ENCODE measurements around the gene MFSD1.

DNA sequence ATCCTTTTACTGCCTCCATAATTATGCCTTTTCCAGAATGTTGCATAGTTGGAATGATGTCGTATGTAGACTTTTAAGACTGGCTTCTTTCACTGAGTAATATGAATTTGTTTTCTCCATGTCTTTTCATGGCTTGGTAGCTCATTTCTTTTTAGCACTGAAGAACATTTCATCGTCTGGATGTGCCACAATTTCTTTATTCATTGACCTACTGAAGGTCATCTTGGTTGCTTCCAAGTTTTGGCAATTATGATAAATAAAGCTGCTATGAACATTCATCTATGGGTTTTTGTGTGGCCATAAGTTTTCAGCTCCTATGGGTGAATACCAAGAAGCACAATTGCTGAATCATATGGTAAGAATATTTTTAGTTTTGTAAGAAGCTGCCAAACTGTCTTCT lies 46.4 kb upstream of the MFSD1 start:
- TF ChIP-seq, protein P1, sequence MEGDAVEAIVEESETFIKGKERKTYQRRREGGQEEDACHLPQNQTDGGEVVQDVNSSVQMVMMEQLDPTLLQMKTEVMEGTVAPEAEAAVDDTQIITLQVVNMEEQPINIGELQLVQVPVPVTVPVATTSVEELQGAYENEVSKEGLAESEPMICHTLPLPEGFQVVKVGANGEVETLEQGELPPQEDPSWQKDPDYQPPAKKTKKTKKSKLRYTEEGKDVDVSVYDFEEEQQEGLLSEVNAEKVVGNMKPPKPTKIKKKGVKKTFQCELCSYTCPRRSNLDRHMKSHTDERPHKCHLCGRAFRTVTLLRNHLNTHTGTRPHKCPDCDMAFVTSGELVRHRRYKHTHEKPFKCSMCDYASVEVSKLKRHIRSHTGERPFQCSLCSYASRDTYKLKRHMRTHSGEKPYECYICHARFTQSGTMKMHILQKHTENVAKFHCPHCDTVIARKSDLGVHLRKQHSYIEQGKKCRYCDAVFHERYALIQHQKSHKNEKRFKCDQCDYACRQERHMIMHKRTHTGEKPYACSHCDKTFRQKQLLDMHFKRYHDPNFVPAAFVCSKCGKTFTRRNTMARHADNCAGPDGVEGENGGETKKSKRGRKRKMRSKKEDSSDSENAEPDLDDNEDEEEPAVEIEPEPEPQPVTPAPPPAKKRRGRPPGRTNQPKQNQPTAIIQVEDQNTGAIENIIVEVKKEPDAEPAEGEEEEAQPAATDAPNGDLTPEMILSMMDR (IDR thresholded peaks at IDR 0.05) = no peak
- TF ChIP-seq POLR2A (IDR thresholded peaks at IDR 0.05) = no peak

All from tibial nerve (tissue), 3 donors.